WTC11 (cell line): ENCODE data around the gene SLC30A1.

Experiments
- ATF2 ChIP-seq: sonication (generic); formaldehyde crosslinking; IDR thresholded peaks from 2 replicates; pipeline ENCODE4 v1.8.1; 2022; ENCODE audit warnings: low read depth, missing genetic modification reagents, borderline replicate concordance
- ETV6 ChIP-seq: sonication (generic); formaldehyde crosslinking; IDR thresholded peaks from 2 replicates; pipeline ENCODE4 v1.8.1; 2022; ENCODE audit warnings: mild to moderate bottlenecking, missing genetic modification reagents
- NR1H2 ChIP-seq: sonication (generic); formaldehyde crosslinking; IDR thresholded peaks from 2 replicates; pipeline ENCODE4 v1.9.0; 2021; ENCODE audit warnings: mild to moderate bottlenecking, moderate library complexity, missing genetic modification reagents
- TEAD4 ChIP-seq: sonication (generic); formaldehyde crosslinking; IDR thresholded peaks from 2 replicates; pipeline ENCODE4 v1.8.0; 2022; ENCODE audit warnings: mild to moderate bottlenecking, missing genetic modification reagents
- TP53 ChIP-seq: sonication (generic); formaldehyde crosslinking; IDR thresholded peaks from 2 replicates; pipeline ENCODE4 v1.8.1; 2023; ENCODE audit warnings: mild to moderate bottlenecking, missing genetic modification reagents
- ZNF121 ChIP-seq: sonication (generic); formaldehyde crosslinking; IDR thresholded peaks from 2 replicates; pipeline ENCODE4 v1.8.0; 2023; ENCODE audit warnings: missing genetic modification reagents
- TF ChIP-seq, protein P1 (sequence below): sonication (generic); formaldehyde crosslinking; IDR thresholded peaks from 2 replicates; pipeline ENCODE4 v1.8.1; 2023; ENCODE audit warnings: mild to moderate bottlenecking, moderate library complexity, missing genetic modification reagents
- TF ChIP-seq, protein P2 (sequence below): fragments of 200-600 bp; IDR thresholded peaks from 2 replicates; pipeline ENCODE4 v1.8.0; 2022; ENCODE audit warnings: antibody characterized with exemption
- TF ChIP-seq, protein P3 (sequence below): sonication (generic); formaldehyde crosslinking; IDR thresholded peaks from 2 replicates; pipeline ENCODE4 v1.8.1; 2023; ENCODE audit warnings: mild to moderate bottlenecking, missing genetic modification reagents, moderate library complexity

- TF ChIP-seq ETV6 (CRISPR knock-in tag) (no peak), TP53 (CRISPR knock-in tag) (no peak), ATF2 (CRISPR knock-in tag) (no peak), ZNF121 (CRISPR knock-in tag) (no peak), NR1H2 (CRISPR knock-in tag) (no peak), TEAD4 (CRISPR knock-in tag) (no peak)
- TF ChIP-seq, protein P1, sequence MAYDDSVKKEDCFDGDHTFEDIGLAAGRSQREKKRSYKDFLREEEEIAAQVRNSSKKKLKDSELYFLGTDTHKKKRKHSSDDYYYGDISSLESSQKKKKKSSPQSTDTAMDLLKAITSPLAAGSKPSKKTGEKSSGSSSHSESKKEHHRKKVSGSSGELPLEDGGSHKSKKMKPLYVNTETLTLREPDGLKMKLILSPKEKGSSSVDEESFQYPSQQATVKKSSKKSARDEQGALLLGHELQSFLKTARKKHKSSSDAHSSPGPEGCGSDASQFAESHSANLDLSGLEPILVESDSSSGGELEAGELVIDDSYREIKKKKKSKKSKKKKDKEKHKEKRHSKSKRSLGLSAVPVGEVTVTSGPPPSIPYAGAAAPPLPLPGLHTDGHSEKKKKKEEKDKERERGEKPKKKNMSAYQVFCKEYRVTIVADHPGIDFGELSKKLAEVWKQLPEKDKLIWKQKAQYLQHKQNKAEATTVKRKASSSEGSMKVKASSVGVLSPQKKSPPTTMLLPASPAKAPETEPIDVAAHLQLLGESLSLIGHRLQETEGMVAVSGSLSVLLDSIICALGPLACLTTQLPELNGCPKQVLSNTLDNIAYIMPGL (CRISPR knock-in tag): no peak
- TF ChIP-seq, protein P2, sequence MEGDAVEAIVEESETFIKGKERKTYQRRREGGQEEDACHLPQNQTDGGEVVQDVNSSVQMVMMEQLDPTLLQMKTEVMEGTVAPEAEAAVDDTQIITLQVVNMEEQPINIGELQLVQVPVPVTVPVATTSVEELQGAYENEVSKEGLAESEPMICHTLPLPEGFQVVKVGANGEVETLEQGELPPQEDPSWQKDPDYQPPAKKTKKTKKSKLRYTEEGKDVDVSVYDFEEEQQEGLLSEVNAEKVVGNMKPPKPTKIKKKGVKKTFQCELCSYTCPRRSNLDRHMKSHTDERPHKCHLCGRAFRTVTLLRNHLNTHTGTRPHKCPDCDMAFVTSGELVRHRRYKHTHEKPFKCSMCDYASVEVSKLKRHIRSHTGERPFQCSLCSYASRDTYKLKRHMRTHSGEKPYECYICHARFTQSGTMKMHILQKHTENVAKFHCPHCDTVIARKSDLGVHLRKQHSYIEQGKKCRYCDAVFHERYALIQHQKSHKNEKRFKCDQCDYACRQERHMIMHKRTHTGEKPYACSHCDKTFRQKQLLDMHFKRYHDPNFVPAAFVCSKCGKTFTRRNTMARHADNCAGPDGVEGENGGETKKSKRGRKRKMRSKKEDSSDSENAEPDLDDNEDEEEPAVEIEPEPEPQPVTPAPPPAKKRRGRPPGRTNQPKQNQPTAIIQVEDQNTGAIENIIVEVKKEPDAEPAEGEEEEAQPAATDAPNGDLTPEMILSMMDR: no peak
- TF ChIP-seq, protein P3, sequence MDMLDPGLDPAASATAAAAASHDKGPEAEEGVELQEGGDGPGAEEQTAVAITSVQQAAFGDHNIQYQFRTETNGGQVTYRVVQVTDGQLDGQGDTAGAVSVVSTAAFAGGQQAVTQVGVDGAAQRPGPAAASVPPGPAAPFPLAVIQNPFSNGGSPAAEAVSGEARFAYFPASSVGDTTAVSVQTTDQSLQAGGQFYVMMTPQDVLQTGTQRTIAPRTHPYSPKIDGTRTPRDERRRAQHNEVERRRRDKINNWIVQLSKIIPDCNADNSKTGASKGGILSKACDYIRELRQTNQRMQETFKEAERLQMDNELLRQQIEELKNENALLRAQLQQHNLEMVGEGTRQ (CRISPR knock-in tag): no peak
Measured at GRCh38 chr1:211522804-211523203, 56.2 kb downstream of the SLC30A1 start.
